Eye (tissue), 1 donor: ENCODE data around the gene A2ML1.
A peak's percentile ranks its signal among the peaks of the same experiment; 100 is the strongest.
"Not testable (repeated sequence)": the region's sequence is repeated elsewhere in the genome, so short reads cannot be mapped to it uniquely, and the experiment has no call there.

Experiments used
- DNase-seq: peaks from one replicate; pipeline ENCODE4 v3.0.0-alpha.2; 2015

A2ML1 gene

DNA sequence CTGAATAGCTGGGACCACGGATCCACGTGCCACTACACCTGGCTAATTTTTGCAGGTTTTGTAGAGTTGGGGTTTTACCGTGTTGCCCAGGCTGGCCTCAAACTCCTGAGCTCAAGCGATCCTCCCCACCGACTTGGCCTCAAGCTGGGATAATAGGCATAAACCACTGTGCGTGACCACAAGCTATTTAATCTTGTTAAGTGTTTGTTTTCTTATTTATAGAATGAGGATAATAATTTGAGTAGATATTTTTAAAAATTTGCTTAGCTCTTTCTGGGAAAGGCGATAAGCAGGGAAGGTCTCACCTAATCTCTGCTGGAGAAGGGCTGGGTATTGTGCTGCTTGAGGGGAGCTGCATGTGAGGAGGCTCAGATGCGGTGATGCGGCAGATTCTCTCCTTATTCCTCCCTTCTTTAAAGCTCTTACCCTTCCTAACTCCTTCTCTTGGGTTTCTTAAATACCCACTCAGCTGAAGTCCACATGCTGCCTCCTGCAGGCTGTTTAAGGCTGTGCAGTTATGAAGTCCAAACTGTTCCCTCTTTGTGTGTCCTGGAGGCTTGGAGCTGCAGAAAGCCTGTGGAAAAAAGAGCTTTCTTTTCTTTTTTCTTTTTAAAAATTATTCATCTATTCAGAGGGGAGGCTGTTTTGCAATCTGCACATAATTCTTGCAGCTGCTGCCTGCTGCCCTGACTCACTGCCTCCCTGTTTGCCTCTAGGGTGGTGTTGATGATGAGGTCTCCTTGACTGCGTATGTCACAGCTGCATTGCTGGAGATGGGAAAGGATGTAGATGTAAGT, 37.9 kb downstream of the A2ML1 start:
- DNase-seq, result peak; percentile 38

DNA sequence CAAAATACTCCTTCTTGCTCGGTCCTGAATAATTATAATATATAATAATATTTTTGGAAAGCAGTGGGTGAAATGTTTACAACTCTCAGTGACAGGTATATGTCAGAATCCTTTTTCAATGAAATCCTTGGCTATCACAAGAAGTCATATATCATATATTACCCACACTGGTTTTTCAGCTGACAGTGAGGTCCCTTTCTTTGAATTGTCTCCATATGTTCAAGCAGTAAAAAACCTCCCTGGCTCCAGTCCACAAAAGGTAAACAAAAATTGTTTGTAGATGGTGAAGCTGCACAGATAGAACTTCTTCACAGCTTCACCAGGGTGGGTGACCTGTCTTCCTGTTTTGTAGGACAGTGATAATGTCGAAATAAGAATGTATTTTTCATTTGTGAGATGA, 44.0 kb downstream of the A2ML1 start:
- no peak for DNase-seq

- DNase-seq, result no peak
These were observed 44.6 kb downstream of the A2ML1 start for GRCh38 chr12:8867009-8867408.

- DNase-seq, result no peak
These were observed 45.4 kb downstream of the A2ML1 start for GRCh38 chr12:8867786-8868185.

DNA sequence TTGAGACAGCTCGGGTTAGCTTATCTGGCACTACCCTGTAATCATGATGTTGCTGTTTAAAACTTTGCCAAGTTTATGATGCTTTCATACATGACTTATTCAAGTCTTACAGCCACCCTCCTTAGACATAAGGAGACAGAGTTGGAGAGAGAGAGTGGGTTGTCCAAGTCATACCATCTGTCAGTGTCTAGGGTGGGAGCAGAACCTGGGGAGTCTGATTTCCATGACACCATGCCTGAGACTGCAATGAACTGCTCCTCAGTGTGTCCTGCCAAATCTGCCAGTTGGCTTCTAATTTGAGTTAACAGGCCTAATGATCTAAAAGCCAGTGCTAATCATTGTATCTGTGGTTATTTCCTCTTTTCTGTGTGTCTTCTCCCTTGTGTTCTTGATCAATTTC, 48.2 kb downstream of the A2ML1 start:
- no peak for DNase-seq

DNA sequence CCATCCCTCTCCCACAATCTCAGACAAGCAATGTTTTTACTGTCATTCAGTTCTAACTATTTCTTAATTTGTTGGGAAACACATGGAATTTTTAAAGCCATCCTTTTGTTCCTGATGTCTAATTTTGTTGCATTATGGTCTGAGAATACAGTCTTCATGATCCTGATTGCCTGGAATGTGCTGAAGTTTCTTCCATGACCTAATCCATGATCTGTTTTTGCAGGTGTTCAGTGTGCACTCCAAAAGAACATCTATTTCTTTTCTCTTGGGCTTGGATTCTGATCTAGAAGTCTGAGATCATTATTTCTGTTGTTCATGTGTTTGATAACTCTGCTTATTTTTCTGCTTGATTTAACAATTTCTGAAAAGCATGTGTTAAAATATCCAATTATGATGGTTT, 48.6 kb downstream of the A2ML1 start:
- no peak for DNase-seq

DNA sequence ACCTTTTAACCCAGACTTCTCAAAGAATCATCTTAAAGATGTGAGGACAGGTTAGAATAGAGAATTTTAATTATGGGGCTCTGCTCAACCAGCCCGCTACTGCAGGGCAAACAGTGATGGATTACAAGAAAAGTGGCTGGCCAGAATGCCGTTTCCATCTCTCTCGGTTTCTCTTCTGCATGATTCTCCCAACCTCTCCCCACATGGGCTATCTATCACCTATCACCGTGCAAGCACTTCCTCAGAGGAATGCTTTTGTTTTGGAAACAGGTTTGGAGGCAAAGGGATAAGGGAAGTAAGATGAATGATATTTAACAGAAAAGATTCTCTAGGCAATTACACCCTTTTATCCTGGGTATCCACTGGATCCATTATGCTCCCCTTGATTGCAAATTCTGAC, 54.5 kb downstream of the A2ML1 start:
- DNase-seq, result no peak

DNA sequence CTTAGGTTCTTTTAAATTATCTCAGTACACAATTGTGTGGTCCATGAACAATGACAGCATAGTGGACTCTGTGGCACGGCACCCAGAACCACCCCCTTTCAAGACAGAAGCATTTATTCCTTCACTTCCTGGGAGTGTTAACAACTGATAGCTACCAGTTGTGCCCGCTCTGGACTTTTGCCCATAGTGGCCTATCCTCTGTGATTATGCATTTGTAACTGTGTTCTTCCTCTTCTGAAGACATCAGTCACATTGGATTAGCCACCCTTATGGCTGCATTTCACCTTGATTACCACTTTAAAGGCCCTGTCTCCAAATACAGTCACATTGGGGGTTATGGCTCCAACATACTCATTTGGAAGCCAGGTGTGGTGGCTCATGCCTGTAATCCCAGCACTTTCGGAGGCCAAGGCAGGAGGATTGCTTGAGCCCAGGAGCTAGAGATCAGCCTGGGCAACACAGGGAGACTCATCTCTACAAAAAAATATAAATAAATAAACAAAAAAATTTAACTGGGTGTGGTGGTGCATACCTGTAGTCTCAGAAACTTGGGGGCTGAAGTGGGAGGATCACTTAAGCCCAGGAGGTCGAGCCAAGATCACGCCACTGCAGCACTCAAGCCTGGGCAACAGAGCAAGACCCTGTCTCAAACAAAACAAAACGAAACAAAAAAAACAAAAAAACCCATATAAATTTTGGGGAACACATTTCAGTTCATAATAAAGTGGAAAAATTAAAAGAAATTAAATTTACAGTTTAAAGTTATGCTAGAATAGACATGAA, 64.3 kb downstream of the A2ML1 start:
- no peak for DNase-seq

DNA sequence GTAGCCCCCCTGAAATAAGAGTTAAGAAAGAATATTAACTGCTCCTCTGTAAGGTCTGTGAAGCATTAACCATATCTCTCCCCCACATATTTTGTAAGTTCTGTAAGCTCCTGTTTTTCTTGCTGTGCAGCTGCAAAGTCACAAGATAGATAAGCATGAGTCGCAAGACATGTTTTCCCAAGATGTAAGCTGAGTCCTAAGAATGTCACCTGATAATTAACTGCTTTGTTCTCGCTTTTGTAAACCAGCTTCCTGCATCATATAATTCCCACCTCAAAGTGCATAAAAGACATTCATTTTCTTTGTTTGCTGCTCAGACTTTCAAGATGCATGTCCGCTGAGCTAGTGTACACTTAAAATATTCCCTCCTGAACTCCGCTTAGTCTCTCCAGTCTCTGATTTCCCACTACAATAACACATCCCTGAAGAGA, 64.9 kb downstream of the A2ML1 start:
- no peak for DNase-seq

- peak; percentile 92 for DNase-seq
These were observed 68.1 kb downstream of the A2ML1 start for GRCh38 chr12:8890313-8891085.

GRCh38 chr12:8891976-8892375, 69.6 kb downstream of the A2ML1 start:
- no peak for DNase-seq

DNA sequence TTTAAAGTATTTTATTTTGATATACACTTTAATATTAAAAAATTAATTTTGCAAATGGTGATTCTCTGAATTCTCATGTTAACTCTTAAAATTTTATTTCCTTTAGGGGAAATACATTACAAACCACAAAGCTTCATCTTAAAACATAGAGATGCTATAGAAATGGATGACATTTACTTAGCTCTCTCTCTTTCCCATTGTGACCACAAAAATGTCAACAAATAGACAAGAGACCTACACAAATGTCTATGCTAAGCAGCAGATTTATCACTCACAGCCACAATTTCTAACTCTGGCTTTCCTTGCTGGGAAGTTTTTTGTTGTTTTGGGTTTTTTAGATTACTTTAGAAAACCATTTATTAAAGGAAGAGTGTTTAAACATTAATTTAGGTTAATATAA, 72.0 kb downstream of the A2ML1 start:
- DNase-seq, result no peak

- DNase-seq, result no peak
These were observed 72.6 kb downstream of the A2ML1 start for GRCh38 chr12:8894986-8895385.

DNA sequence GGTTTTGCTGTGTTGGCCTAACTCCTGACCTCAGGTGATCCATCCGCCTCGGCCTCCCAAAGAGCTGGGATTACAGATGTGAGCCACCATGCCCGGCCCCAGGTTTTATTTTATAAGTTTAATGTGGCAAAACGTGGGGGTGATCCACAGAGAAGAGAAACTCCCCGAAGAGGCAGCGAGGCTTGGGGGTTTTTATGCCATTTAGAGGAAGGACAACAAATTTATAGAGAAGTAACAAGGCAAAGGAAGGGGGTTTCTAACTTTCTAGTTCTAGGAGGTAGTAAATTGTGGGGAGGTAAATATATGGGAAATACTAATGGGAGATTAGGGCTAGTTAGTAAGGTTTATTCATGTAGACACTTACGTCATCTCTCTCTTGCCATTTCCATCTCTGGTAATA, 74.7 kb downstream of the A2ML1 start:
- DNase-seq, result no peak

DNA sequence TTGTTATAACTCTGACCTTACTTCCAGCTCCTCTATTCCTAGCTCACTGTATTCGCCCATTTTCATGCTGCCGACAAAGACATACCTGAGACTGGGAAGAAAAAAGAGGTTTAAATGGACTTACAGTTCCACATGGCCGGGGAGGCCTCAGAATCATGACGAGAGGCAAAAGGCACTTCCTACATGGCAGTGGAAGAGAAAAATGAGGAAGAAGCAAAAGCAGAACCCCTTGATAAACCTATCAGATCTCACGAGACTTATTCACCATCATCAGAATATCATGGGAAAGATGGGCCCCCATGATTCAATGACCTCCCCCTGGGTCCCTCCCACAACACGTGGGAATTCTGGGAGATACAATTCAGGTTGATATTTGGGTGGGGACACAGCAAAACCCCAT, 77.4 kb downstream of the A2ML1 start:
- DNase-seq, result no peak

DNA sequence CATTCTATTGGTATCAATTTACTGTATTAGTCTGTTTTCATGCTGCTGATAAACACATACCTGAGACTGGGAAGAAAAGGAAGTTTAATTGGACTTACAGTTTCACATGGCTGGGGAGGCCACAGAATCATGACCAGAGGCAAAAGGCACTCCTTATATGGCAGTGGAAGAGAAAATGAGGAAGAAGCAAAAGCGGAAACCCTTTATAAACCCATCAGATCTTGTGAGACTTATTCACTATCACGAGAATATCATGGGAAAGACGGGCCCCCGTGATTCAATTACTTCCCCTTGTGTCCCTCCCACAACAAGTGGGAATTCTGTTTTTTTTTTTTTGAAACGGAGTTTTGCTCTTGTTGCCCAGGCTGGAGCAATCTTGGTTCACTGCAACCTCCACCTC, 80.3 kb downstream of the A2ML1 start:
- not testable (repeated sequence) for DNase-seq

DNA sequence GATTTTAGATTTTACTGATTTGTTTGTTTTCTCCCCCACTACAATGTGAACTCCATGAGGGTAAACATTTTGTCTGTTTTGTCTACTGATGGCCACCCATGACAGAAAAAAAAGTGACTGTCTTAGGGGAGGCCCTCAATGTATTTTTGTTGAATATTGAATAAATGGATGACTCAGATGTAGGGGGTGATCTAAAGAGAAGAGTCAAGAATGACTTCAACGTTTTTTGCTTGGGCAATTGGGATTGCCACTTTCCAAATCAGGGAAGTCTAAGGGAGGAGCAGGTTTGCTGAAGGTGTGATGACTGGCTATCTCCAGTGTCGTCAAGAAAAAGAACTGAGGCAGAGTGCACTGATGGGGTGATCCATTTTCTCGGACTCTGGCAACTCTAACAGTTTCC, 81.2 kb downstream of the A2ML1 start:
- DNase-seq, result no peak

GRCh38 chr12:8904665-8905064, 82.2 kb downstream of the A2ML1 start:
- no peak for DNase-seq

DNA sequence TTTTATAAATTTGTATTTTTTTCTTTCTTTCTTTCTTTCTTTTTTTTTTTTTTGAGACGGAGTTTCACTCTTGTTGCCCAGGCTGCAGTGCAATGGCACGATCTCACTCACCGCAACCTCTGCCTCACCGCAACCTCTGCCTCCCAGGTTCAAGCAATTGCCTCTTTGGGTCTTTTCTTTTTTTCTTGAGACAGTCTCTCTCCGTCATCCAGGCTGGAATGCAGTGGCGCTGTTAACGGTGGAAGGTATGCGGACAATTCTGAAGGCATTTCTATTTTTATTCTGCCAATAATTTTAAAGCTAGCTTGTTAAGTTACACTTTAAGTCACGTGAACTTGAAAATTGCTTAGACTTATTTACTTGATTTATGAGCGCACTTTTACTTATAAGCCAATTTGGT, 83.1 kb downstream of the A2ML1 start:
- peak; percentile 5 for DNase-seq

- DNase-seq, result no peak
These were observed 84.1 kb downstream of the A2ML1 start for GRCh38 chr12:8906266-8907180.

DNA sequence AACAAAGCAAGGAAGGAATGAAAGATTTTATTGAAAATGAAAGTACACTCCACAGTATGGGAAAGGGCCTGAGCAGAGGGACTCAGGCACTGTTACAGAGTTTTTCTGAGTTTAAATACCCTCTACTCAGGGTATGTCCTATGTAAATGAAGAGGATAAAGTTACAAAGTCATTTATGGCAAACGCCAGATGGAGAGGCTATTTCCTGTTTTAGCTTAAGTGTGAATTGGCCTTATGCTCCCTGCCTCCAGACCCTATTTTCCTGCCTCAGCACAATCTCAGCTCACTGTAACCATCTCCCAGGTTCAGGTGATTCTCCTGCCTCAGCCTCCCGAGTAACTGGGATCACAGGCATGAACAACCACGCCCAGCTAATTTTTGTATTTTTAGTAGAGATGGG, 85.1 kb downstream of the A2ML1 start:
- no peak for DNase-seq

DNA sequence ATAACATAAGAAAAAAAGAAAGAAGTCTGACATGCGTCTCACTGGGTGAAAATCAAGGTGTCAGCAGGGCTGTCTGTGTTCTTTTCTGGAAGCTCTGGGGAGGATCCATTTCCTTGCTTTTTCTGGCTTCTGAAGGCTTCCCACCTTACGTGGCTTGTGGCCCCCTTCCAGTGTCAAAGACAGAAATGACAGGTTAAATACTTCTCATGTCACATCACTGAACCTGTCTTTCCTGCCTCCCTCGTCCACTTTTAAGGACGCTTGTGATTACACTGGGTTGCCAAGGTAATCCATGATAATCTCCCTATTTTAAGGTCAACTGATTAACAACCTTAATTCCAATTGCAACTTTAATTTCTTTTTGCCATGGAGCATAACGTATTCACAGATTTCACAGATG, 87.3 kb downstream of the A2ML1 start:
- DNase-seq, result no peak
